GM21367 (cell line): ENCODE results near the gene DYNC1H1.

ENCODE experiments used
- ATAC-seq: cut with Tn5 transposase; IDR thresholded peaks from one replicate; pipeline ENCODE4 v1.9.1; 2021; ENCODE audit not compliant: unreplicated experiment

DYNC1H1 gene

GRCh38 chr14:102086972-102087761, 122.8 kb downstream of the DYNC1H1 start, which contains the start of gene HSP90AA1:
HSP90AA1 (minus strand) TSS chr14:102087044; CDS start chr14:102086378, 666 bp downstream.
- peak; percentile 55 for ATAC-seq

GRCh38 chr14:102087762-102088011, 123.3 kb downstream of the DYNC1H1 start:
- no peak for ATAC-seq

GRCh38 chr14:102088012-102088792, 123.8 kb downstream of the DYNC1H1 start:
- ATAC-seq = no peak

GRCh38 chr14:102089621-102090343, 125.4 kb downstream of the DYNC1H1 start:
- ATAC-seq = no peak

- ATAC-seq = no peak
Observed at GRCh38 chr14:102090713-102091112, 126.3 kb downstream of the DYNC1H1 start.

GRCh38 chr14:102092806-102093205, 128.4 kb downstream of the DYNC1H1 start:
- no peak for ATAC-seq

- no peak for ATAC-seq
Observed at GRCh38 chr14:102094101-102094500, 129.7 kb downstream of the DYNC1H1 start.

- ATAC-seq = no peak
Observed at GRCh38 chr14:102095231-102095870, 131.0 kb downstream of the DYNC1H1 start.

- no peak for ATAC-seq
Observed at GRCh38 chr14:102095871-102096568, 131.6 kb downstream of the DYNC1H1 start.

- ATAC-seq = no peak
Observed at GRCh38 chr14:102096569-102097188, 132.3 kb downstream of the DYNC1H1 start.

GRCh38 chr14:102097441-102098135, 133.2 kb downstream of the DYNC1H1 start:
- no peak for ATAC-seq

- no peak for ATAC-seq
Observed at GRCh38 chr14:102103062-102103695, 138.8 kb downstream of the DYNC1H1 start.

GRCh38 chr14:102105369-102105768, 141.0 kb downstream of the DYNC1H1 start:
- no peak for ATAC-seq
